Measurements from ENCODE around the gene RPL23. TPM values are rescaled to one million over a fixed set of nuclear protein-coding genes. Genes with fewer than 3 reads are reported as not detected.

The RPL23 gene
- total and polyA plus RNA-seq, 9 of the 15 experiments (the other 6 are each of a cell fraction or from before 2014, with no cell fraction given): 1,745 to 3,667 (median 3,096) TPM

DNA sequence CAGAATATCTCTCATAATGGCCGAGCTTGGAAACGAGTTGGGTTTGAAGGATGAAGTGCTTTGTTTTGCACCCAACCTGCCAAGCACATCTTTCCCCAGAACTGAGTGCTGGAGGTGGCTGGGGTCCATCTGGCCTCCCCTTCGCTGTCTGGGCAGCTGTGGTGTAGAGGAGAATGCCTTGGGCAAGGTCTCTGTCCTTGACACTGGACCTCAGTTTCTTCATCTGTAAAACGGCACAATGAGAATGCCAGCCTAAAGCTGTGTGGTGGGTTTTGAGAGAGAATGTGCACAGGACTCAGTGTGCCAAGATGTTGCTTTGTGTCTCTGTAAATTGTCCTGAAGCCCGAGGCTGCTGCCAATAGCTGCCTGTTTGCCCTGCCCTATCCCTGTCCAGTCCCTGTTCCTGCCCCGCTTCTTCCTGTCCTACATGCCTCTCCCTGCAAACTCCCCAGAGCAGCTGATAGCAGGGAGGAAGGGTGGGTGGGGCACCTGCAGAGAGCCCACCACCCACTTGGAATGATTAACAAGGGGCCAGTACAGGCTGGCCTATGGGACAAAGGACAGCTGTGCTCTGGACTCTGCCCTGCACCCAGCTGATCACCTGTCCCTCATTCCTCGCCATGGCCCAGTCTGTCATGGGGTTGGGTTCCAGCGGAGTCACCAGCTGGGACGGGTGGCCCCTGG lies 31.7 kb upstream of the RPL23 start:
- Histone ChIP-seq H2AFZ (ENCODE audit: low read depth, low read length) (no peak overlapping the region), H3K9me3 (replicated peaks; ENCODE audit: control insufficient read depth, insufficient read depth, low read depth, low read length) (no peaks in the 10 kb centered on the region), H4K20me1 (replicated peaks; ENCODE audit: control insufficient read depth, insufficient read depth, low read length) (peaks cover 38% of the 10 kb centered on the region), H3K9ac (ENCODE audit: insufficient read depth in 1 of 2, low read depth in 2 of 2, low read length in 2 of 2) (peak overlapping the region in 1 of 2 experiments; percentile 19; a peak in 1 of 4 replicates), H3K27ac (ENCODE audit: extremely low read depth, low read depth, low read length) (no peak overlapping the region), H3K4me2 (ENCODE audit: insufficient read depth, low read length) (no peak overlapping the region), H3K79me2 (ENCODE audit: control insufficient read depth, insufficient read depth, low read length) (peaks cover 58% of the 10 kb centered on the region), H3K36me3 (ENCODE audit: control insufficient read depth, insufficient read depth, low read length) (peaks cover 85% of the 10 kb centered on the region; the same call in 2 of the 3 replicates), H3K4me1 (replicated peaks in 1 of 2; ENCODE audit: control insufficient read depth in 2 of 2, insufficient read depth in 2 of 2, low read length in 2 of 2) (peaks cover 9 to 14% of the 10 kb centered on the region in 2 experiments; a peak in 4 of 5 replicates), H3K27me3 (ENCODE audit: control insufficient read depth in 2 of 2, insufficient read depth in 2 of 2, low read length in 2 of 2) (no peaks in the 10 kb centered on the region), H3K4me3 (no peak overlapping the region), H3K9me1 (ENCODE audit: control insufficient read depth, insufficient read depth, low read length) (peaks cover 6% of the 10 kb centered on the region)
- DNase-seq (ENCODE audit: extremely low read depth in 1 of 4, low spot score in 3 of 4) (no peak), ATAC-seq (no peak), FAIRE-seq (no peak)
- ChIA-PET POLR2A (interaction anchor here (0.6 to 1.6 kb wide), 10 partner anchors 9 to 1012 kb away, joined by 3 to 10 read pairs (median 3); no protein-coding TSS in a partner anchor), CTCF (ENCODE audit: low intra/inter-chr PET ratio) (no interaction called here)
- intact Hi-C loops (cut with micrococcal nuclease) (no loop called here), in situ Hi-C loops (cut with MboI) (no loop called here)
- WGBS (ENCODE audit: insufficient coverage, low coverage, missing lambda C conversion rate): 86% methylated on average over 9 of the region's 9 CpGs
- TF ChIP-seq MTA3 (IDR thresholded peaks at IDR 0.05; ENCODE audit: borderline replicate concordance): no peak
- TF ChIP-seq MED1 (CRISPR knock-in tag; IDR thresholded peaks at IDR 0.05; ENCODE audit: borderline replicate concordance): no peak
- TF ChIP-seq MAFF (IDR thresholded peaks at IDR 0.05; ENCODE audit: low read length): no peak
- no peak for TF ChIP-seq FOXP1 (CRISPR knock-in tag; IDR thresholded peaks at IDR 0.05)
- no peak for TF ChIP-seq ZNF444 (CRISPR knock-in tag; IDR thresholded peaks at IDR 0.05)
- TF ChIP-seq, protein P1, sequence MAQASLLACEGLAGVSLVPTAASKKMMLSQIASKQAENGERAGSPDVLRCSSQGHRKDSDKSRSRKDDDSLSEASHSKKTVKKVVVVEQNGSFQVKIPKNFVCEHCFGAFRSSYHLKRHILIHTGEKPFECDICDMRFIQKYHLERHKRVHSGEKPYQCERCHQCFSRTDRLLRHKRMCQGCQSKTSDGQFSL (CRISPR knock-in tag; IDR thresholded peaks at IDR 0.05): no peak
- TF ChIP-seq, protein P1 (tag; IDR thresholded peaks at IDR 0.05): no peak
- no peak for TF ChIP-seq RERE (CRISPR knock-in tag; IDR thresholded peaks at IDR 0.05; ENCODE audit: borderline replicate concordance)
- no peak for TF ChIP-seq ZBED1 (IDR thresholded peaks at IDR 0.05)
- no peak for TF ChIP-seq GTF2E2 (tag; IDR thresholded peaks at IDR 0.05)
- no peak for TF ChIP-seq NEUROD1 (IDR thresholded peaks at IDR 0.05; ENCODE audit: borderline replicate concordance, low read depth, low read length, partially characterized antibody)
- no peak for TF ChIP-seq TGIF2 (CRISPR knock-in tag; IDR thresholded peaks at IDR 0.05)
- no peak for TF ChIP-seq TRIM28 (IDR thresholded peaks at IDR 0.05)
- no peak for TF ChIP-seq CEBPG (CRISPR knock-in tag; IDR thresholded peaks at IDR 0.05)
- TF ChIP-seq CEBPG (tag; conservative IDR thresholded peaks at IDR 0.05 in 1 of 2, IDR thresholded peaks at IDR 0.05 in 1 of 2): no peak
- TF ChIP-seq POLR2H (tag; IDR thresholded peaks at IDR 0.05; ENCODE audit: low read depth): no peak
- TF ChIP-seq PHF8 (IDR thresholded peaks at IDR 0.05; ENCODE audit: borderline replicate concordance, low read length): no peak
- no peak for TF ChIP-seq ZNF24 (IDR thresholded peaks at IDR 0.05)
- BruUV-seq (replicated peaks): no TSS peak
